Measurements from ENCODE around the gene GPER1.

GRCh38 chr7:1078519-1078918 is 9.4 kb upstream of the GPER1 start:
- TF ChIP-seq ARNT (IDR thresholded peaks at IDR 0.05), result no peak
- no peak for TF ChIP-seq FOXA1 (IDR thresholded peaks at IDR 0.05)
- TF ChIP-seq FOXM1 (IDR thresholded peaks at IDR 0.05; ENCODE audit: borderline replicate concordance), result no peak
- TF ChIP-seq SP1 (IDR thresholded peaks at IDR 0.05), result no peak
- TF ChIP-seq NFRKB (IDR thresholded peaks at IDR 0.05), result no peak
- no peak for TF ChIP-seq SUZ12 (IDR thresholded peaks at IDR 0.05)
- no peak for TF ChIP-seq L3MBTL2 (conservative IDR thresholded peaks at IDR 0.05)
- TF ChIP-seq ELF4 (IDR thresholded peaks at IDR 0.05), result no peak
- TF ChIP-seq BHLHE40 (IDR thresholded peaks at IDR 0.05; ENCODE audit: borderline replicate concordance), result no peak
